ENCODE measurements around the gene FLNB.

FLNB gene

DNA sequence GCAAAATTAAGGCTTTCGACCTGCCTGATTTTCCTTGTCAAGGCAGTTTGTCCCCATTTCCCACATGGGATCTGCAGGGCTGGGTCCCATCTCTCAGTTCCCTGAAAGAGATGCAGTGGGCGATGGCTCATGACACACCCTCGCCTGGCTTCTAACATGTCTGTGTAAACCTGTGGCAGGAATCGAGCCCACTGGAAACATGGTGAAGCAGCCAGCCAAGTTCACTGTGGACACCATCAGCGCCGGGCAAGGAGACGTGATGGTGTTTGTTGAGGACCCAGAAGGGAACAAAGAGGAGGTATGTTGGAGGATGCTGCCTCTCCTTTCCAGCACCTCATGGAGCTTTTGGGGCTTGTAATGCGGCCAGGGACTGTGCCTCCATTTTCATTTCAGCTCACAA lies 86.4 kb downstream of the FLNB start:
- Histone ChIP-seq H3K4me3 (ENCODE audit: low read depth, low read length) (no peak overlapping the region), H3K27ac (ENCODE audit: extremely low read depth, low read depth, low read length) (no peak overlapping the region), H3K4me1 (ENCODE audit: control insufficient read depth, insufficient read depth, low read length) (no peaks in the 10 kb centered on the region), H3K9me3 (ENCODE audit: control insufficient read depth, insufficient read depth, low read depth, low read length) (no peaks in the 10 kb centered on the region), H3K36me3 (ENCODE audit: control insufficient read depth in 2 of 2, insufficient read depth in 1 of 2, low read length in 2 of 2) (peaks cover 0 to 46% of the 10 kb centered on the region in 2 experiments; a peak in 2 of 3 replicates)
- ChIA-PET CTCF (no interaction called here), POLR2A (no interaction called here)
- TF ChIP-seq ZNF433 (tag by site-specific recombination; IDR thresholded peaks at IDR 0.05; ENCODE audit: low read depth) (no peak), ZNF155 (tag by site-specific recombination; IDR thresholded peaks at IDR 0.05) (no peak), ZNF266 (tag by site-specific recombination; IDR thresholded peaks at IDR 0.05; ENCODE audit: low read depth) (no peak), ZBTB1 (tag by site-specific recombination; IDR thresholded peaks at IDR 0.05) (no peak), MZF1 (tag by site-specific recombination; IDR thresholded peaks at IDR 0.05; ENCODE audit: borderline replicate concordance) (no peak), ZBTB7A (tag by site-specific recombination; IDR thresholded peaks at IDR 0.05; ENCODE audit: low read depth) (no peak), ZNF174 (tag by site-specific recombination; IDR thresholded peaks at IDR 0.05) (no peak), ZNF530 (tag by site-specific recombination; IDR thresholded peaks at IDR 0.05; ENCODE audit: low read depth) (no peak), ZNF23 (tag by site-specific recombination; IDR thresholded peaks at IDR 0.05; ENCODE audit: borderline replicate concordance) (no peak), SCRT2 (tag by site-specific recombination; IDR thresholded peaks at IDR 0.05) (no peak), ZNF16 (tag by site-specific recombination; IDR thresholded peaks at IDR 0.05; ENCODE audit: low read depth) (no peak)
- TF ChIP-seq, protein P1, sequence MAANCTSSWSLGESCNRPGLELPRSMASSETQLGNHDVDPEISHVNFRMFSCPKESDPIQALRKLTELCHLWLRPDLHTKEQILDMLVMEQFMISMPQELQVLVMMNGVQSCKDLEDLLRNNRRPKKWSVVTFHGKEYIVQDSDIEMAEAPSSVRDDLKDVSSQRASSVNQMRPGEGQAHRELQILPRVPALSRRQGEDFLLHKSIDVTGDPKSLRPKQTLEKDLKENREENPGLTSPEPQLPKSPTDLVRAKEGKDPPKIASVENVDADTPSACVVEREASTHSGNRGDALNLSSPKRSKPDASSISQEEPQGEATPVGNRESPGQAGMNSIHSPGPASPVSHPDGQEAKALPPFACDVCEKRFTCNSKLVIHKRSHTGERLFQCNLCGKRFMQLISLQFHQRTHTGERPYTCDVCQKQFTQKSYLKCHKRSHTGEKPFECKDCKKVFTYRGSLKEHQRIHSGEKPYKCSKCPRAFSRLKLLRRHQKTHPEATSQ (tag by site-specific recombination; IDR thresholded peaks at IDR 0.05), result no peak
- TF ChIP-seq, protein P2, sequence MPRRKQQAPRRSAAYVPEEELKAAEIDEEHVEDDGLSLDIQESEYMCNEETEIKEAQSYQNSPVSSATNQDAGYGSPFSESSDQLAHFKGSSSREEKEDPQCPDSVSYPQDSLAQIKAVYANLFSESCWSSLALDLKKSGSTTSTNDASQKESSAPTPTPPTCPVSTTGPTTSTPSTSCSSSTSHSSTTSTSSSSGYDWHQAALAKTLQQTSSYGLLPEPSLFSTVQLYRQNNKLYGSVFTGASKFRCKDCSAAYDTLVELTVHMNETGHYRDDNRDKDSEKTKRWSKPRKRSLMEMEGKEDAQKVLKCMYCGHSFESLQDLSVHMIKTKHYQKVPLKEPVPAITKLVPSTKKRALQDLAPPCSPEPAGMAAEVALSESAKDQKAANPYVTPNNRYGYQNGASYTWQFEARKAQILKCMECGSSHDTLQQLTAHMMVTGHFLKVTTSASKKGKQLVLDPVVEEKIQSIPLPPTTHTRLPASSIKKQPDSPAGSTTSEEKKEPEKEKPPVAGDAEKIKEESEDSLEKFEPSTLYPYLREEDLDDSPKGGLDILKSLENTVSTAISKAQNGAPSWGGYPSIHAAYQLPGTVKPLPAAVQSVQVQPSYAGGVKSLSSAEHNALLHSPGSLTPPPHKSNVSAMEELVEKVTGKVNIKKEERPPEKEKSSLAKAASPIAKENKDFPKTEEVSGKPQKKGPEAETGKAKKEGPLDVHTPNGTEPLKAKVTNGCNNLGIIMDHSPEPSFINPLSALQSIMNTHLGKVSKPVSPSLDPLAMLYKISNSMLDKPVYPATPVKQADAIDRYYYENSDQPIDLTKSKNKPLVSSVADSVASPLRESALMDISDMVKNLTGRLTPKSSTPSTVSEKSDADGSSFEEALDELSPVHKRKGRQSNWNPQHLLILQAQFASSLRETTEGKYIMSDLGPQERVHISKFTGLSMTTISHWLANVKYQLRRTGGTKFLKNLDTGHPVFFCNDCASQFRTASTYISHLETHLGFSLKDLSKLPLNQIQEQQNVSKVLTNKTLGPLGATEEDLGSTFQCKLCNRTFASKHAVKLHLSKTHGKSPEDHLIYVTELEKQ (tag by site-specific recombination; IDR thresholded peaks at IDR 0.05; ENCODE audit: borderline replicate concordance), result no peak
- TF ChIP-seq, protein P3, sequence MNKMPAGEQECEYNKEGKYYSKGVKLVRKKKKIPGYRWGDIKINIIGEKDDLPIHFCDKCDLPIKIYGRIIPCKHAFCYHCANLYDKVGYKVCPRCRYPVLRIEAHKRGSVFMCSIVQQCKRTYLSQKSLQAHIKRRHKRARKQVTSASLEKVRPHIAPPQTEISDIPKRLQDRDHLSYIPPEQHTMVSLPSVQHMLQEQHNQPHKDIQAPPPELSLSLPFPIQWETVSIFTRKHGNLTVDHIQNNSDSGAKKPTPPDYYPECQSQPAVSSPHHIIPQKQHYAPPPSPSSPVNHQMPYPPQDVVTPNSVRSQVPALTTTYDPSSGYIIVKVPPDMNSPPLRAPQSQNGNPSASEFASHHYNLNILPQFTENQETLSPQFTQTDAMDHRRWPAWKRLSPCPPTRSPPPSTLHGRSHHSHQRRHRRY (tag by site-specific recombination; IDR thresholded peaks at IDR 0.05), result no peak

DNA sequence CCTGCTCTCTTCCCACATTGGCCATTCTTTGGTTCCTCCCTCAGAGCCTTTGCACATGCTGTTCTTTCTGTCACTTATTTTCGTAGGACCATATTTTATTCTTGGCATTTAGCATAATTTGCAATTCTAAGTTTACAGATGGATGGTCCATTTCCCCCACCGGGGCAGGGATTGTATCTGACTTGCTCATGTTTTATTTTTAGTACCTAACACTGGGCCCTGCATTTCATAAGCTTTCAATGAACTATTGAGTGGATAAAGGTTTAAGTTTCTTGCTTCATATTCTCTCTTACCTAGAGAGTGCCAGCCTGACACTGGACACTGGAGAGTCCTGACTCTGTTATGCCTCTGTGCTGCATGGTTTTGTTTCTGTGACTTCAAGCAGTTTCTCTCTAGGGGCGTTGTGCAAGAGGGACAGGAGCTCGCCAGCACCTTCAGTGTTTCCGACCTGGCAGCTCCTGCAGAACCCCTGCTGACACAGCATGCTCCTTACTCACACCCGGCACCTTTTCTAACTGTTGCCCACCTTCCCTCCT lies 87.4 kb downstream of the FLNB start:
- peaks cover 0 to 51% of the 10 kb centered on the region in 2 experiments; a peak in 2 of 3 replicates for H3K36me3 ChIP-seq (ENCODE audit: control insufficient read depth in 2 of 2, insufficient read depth in 1 of 2, low read length in 2 of 2)
- TF ChIP-seq, protein P4, sequence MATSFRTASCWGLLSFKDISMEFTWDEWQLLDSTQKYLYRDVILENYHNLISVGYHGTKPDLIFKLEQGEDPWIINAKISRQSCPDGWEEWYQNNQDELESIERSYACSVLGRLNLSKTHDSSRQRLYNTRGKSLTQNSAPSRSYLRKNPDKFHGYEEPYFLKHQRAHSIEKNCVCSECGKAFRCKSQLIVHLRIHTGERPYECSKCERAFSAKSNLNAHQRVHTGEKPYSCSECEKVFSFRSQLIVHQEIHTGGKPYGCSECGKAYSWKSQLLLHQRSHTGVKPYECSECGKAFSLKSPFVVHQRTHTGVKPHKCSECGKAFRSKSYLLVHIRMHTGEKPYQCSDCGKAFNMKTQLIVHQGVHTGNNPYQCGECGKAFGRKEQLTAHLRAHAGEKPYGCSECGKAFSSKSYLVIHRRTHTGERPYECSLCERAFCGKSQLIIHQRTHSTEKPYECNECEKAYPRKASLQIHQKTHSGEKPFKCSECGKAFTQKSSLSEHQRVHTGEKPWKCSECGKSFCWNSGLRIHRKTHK (tag by site-specific recombination; IDR thresholded peaks at IDR 0.05), result no peak
- POLR2A ChIA-PET, result no interaction called here

More for the DNA sequence above, 87.4 kb downstream of the FLNB start:
- Histone ChIP-seq H3K4me3 (ENCODE audit: low read depth, low read length) (no peak overlapping the region), H3K27ac (ENCODE audit: extremely low read depth, low read depth, low read length) (no peak overlapping the region), H3K9me3 (ENCODE audit: control insufficient read depth, insufficient read depth, low read depth, low read length) (no peaks in the 10 kb centered on the region), H3K4me1 (ENCODE audit: control insufficient read depth, insufficient read depth, low read length) (no peaks in the 10 kb centered on the region)
- CTCF ChIA-PET, result no interaction called here

Measured in HEK293 (cell line).